HG03103 (cell line): ENCODE data around the gene CCDC33.

Source experiments
- ATAC-seq: cut with Tn5 transposase; IDR thresholded peaks from one replicate; pipeline ENCODE4 v1.9.1; 2021; ENCODE audit warnings: low read depth; ENCODE audit not compliant: unreplicated experiment

CCDC33 gene

GRCh38 chr15:74227968-74228722, 8.0 kb upstream of the CCDC33 start:
- ATAC-seq = no peak

DNA sequence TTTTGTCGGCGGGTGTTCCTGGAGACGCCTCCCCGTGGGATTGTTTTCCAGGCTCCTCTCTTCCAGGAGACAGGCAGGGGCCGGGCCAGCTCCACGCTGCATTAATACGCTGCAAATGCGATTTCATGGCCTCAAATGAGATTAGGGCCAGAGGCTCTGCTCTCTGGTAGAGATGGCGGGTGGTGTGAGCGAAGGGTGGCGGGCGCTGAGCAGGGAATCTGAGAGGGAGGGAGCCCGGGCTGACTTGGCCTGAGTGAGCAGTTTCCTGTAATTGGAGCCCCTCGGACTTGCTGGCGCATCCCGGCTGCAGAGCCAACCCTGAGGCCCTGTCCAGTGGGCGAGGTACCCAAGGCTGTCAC, 7.4 kb upstream of the CCDC33 start:
- no peak for ATAC-seq

GRCh38 chr15:74229686-74230085, 6.4 kb upstream of the CCDC33 start:
- no peak for ATAC-seq

DNA sequence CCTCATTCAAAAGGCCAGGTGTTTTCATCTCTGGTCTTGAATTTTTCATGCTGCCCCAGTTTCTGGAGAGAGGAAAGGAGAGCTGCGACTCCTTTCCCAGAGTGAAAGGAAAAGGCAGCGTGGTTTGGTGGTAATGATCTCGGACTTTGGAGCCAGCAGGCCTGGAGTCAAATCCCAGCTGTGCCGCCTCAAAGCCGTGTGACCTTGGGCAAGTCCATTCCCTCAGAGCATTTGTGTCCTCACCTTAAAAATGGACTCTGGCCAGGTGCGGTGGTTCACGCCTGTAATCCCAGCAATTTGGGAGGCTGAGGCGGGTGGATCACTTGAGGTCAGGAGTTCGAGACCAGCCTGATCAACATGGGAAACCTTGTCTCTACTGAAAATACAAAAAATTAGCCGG, 4.7 kb upstream of the CCDC33 start:
- ATAC-seq = no peak

DNA sequence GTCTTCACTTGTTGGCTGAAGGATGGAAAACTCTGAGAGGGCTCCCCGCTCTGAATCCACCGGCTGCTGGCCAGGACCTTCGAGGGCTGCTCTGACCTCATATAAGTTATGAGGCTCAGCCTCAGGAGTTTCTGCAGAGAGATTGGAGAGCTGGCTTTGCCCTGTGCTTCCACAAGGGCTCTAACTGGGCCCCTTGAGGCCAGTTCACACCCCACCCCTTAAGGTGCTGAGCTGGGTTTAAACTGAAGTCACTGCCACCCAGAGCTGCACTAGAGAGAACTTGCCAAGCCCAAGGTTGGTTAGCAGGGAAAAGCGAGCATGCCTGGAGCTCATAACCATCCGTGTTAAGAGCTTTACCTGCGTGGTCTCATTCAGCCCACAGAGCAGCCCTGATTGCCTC, 2.8 kb upstream of the CCDC33 start:
- ATAC-seq = no peak

DNA sequence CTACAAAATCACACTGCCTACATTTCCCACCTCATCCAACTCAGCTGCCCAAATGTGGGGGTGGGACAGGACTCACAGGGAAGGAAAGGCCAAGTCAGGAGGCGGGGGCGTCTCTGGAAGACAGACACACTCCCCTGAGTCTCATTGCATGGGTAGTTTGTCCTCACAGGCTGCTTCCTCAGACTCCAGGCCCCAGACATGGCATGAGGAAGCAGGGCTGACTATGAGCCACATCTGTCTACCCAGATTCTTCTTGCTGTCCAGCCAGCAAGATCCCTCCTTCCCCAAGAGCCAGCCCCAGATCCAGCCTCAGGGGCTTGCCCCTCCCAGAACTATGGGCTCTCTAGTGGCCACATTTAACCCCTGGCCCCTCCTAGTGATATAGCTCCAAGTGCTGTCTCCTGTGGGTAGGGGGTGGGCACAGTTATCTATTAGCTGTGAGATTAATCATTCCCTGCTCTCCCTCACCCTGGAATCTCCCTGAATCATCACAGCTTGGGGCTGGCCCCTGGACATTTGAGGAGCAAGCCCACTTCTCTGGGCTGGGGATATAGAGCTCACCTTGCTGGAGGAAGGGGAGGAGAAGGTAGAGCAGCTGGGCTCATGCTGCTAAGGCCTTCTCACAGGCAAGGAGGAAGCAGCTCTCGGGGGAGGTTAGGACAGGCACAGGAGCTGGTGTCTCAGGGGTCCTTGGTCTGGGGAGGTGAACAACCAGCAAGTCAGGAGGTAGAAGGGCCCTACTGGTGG, 2.1 kb upstream of the CCDC33 start:
- no peak for ATAC-seq

GRCh38 chr15:74234598-74234875, 1.6 kb upstream of the CCDC33 start:
- ATAC-seq = no peak

DNA sequence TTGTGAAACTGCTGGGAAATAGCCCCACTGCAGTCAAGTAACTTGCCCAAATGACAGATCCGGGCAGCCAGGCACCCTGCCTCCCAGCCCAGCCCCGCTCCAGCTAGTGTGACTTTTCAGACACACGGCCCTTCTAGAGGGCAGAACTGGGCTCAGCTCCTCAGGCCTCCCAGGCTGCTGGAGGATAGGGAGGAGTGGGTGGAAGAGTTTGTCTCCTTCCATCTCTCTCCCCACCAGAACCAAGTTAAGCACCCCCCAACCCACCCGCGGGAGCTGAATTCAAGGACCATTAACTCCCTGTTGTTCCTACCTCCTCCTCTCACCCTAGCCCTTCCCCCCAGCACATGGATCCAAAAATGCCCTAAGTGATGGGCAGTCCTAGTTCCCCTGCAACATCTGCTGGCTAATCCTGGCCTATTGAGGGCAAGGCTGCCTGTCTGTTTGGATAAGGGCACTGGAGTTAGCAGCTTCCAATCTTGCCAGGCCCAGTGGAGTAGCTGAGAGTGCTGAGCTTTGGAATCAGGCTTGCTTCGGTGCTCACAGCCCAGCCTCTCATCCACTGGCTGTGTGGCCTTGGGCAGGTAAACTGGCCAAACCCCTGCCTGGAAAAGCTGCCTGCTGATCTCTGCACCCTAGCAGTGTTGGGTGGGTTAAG, 3.1 kb downstream of the CCDC33 start:
- no peak for ATAC-seq

- ATAC-seq = no peak
Observed at GRCh38 chr15:74240002-74240568, 4.0 kb downstream of the CCDC33 start.

DNA sequence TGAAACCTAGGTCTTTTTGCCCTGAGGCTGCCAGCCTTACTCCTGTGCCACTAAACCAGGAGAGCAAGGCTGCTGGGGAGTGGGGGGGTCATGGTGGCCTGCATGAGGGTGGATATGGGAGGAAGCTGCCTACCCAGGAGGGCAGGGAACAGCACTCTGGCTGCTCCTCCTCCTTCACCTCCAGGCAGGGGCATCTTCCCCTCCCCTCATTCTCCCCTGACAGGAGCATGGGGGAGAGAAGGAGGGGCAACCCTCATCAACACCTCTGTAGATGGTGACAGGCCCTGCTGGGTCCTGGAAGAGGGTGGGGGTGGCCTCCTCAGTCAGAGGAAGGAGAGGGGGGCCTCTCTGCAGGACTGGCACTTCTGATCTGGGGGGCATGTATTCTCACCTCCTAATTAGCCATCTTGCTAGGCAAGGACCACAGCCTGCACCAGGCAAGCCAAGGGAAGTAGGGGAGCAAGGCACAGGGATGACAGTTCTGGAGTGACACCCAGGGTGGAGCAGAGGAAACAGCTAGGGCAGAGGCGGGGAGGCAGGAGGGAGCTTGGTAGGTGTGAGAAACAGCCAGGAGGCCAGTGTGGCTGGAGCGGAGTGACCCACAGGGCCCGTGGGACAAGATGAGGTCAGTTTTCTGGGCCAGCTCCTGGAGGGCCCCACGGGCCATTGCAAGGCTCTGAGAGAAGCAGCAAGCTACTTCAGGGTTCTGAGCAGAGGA, 4.9 kb downstream of the CCDC33 start:
- ATAC-seq = no peak

DNA sequence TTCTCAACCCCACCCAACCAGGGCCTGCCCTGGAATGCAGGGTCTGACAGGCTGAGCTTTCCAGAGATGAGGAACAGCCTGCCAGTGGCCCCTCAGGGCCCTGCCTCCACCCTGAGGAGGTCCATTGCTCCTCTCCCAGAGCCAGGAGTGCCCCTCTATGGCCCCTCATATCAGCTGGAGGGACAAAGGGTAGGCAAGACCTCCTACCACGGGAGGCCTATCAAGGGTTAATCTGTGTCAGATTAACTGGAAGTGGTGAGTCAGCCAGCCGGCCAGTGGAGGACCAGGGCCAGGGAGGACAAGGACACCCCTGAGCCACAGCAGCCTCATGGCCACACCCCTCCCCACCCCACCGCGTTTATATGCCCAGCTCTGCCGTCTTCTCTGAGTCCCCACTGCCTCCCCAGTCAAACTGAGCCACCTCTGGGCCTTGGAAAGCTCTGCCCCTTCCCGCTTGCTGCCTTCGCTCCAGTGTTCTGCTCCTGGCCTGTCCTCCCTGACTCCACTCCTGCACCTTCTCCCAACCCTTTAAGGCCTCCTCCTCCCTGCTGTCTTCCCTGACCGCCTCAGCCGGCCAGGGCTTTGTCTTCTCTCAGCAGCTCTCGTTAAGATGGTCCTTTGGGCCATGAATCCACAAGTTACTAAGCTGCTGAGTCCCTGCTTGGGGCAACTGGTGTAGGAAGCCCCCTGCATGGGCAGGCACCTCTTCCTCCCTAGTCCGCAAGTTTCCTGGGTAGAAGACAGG, 6.5 kb downstream of the CCDC33 start:
- no peak for ATAC-seq

DNA sequence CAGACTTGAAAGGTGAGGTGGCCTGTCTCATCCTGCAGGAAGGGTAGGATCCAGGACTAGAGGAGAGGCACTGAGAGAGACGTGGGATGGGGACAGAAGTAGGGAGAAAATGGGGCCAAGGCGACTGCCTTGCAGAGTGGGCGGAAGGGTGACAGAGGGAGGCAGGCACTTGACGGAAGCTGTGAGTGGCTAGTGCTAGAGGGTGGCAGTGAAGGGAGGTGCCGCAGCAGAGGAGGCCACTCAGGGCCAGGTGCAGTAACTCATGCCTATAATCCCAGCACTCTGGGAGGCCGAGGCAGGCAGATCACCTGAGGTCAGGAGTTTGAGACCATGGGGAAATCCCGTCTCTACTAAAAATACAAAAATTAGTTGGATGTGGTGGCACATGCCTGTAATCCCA, 7.3 kb downstream of the CCDC33 start:
- no peak for ATAC-seq

DNA sequence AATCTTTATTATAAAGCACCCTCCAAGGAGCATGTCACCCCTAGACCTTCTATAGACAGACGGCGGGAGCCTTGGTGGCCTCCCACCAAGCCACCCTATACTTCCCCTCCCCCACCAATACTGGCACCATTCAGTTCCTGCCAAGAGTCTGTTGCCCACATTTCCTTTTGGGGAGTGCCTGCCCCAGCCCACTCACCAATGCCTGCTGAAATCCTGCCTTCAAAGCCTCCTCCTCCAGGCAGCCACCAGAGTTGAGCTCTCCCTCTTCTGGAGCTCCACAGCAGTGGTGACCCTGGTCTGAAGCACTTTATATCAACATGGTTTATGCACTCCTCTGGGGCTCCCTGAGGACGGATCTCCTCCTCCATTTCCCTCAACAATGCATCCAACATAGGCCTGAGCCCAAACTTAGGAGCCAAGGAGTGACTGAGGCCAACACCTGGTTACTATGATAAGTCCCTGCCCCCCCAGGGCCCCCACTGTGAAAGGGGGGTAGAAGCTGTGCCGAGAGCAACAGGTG, 8.8 kb downstream of the CCDC33 start:
- ATAC-seq = no peak

GRCh38 chr15:74245342-74245931, 9.3 kb downstream of the CCDC33 start:
- no peak for ATAC-seq

GRCh38 chr15:74250266-74250665, 14.1 kb downstream of the CCDC33 start:
- ATAC-seq = no peak

DNA sequence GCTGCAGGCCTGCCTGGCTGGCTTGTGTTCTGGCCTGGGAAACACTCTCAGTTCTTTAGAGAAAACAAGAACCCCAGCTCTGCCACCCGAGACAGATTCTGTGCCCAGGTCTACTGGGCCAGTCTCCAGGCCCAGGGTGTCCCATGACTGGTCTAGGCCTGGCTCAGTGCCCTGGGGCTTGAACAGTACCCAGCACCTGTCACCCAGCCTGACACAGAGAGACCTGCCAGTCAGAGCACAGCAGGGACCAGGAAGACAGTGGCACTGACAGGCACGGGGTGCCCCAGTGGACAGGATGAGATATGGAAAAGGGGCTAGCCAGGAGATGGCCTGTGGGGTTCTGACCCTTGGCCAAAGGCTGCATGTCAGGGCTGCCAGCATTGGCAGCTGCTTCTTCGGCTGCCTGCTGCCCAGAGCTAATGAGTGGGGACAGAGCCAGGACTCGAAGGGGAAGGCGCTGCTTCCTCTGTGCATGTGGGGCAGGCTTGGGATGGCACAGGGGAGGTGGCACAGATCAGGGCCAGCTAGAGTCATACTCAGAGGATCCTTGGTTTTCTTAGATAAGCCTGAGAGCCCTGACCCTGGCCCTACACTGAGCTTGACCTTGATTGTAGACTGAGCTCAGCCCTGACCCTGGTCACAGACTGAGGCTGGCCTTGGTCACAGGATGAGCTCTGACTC, 15.1 kb downstream of the CCDC33 start:
- no peak for ATAC-seq

DNA sequence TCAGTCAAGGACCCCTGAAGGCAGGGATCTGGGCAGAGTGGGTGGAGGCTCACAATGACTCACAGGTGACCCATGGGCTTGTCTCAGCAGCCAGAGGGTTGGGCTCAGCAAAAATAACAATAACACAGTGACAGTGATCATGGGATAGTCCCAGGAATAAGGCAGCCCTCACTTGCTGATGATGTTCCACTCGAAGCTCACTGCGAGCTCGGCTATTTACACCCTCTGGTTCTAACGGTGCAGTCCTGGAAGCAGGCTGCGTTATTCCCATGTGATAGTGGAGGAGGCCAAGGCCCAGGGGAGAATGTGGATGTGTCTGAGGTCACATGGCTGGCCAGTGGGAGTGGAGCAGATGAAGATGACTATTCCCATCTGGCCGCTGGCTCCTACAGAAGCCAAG, 16.2 kb downstream of the CCDC33 start:
- no peak for ATAC-seq

DNA sequence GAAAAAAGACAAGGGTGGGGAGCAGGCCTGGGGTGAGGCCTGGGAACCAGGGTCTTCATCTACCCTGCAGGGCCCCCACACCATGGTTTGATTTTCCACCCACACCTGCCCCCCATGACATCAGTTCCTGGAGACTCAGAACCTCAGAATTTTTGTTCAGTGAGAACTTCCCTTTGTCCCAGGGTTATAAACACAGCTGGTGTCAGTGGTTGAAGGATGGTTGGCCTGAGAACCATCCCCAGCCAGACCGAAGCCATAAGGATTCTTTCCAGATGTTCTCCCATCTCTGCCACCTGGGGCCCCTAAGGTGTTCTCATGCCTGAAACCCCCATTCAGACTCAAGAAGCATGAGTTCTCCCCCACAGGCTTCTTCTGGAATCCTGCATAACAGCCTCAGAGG, 16.6 kb downstream of the CCDC33 start:
- ATAC-seq = no peak

DNA sequence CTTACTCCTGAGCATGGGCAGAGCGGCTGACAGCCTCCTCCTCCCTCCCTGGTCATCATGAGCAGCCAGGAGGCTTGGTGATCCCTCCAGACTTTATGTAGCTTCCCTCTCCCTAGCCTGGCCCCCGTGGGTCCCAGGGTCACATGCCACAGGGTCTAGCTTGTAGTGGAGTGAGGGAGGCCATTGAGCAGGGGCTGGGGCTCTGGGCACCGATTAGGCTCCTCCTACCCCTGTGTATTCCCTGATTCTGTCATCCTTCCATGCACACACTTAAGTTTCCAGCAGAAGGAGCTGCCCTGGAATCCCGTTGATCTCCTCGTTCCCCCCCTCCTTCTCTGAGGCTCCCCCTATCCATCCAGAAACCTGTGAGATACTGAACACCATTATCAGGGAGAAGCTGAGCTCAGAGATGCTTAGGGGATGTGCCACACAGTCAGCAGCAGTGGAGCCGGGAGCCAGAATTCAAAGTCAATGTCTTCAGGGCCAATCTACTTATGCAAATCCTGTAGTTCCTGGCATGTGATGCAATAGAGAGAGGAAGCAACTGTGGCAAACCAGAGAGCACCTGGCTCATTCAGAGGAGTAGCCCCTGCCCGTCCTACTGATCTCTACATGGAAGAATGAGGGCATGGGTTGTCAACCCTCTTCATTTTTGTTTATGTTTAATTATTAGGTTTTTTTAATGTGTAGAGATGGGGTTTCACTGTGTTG, 17.2 kb downstream of the CCDC33 start:
- no peak for ATAC-seq
